Measurements from ENCODE around the gene PDE6D.
"Not testable (repeated sequence)": the region's sequence is repeated elsewhere in the genome, so short reads cannot be mapped to it uniquely, and the experiment has no call there.

PDE6D gene

DNA sequence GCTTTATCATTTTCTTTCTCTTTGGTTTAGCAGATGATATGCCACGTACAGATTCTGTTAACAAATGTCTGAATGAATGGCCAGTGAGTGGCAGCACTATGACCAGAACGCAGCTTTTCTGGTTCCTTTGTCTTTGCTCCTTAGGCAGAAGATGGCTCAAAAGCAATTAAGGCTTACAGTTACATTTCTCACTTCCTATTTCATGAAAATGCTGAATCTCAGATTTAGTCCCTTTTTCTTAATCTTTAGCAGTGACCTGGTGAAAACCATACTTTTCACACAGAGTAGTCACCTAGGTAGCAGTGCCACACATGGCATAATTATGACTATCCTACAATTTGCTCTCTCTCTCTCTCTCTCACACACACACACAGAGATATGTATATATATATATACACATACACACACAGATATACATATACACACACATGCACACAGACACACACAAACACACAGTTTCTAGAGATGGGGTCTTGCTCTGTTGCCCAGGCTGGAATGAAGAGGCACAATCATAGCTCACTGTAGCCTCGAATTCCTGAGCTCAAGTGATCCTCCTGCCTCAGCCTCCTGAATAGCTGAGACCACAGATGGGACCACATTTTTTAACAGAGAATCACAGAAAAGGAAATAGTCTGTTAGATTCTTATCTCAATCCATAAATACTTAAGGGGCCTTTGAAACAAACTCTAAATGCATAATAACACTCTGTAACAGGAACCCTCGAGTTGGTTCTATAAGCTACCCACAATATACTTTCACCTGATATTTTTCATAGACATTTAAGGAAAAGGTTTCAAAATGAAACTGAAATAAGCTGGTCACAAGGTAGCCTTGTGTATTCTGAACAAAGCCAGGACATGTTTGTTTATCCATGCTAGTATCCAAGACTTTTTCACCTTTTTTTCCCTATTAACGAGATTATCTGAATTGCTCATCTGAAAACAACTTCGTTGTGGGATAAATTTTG lies 11.6 kb downstream of the PDE6D start:
- DNase-seq (ENCODE audit: low spot score) = no peak

GRCh38 chr2:231765496-231765929 lies 15.6 kb downstream of the PDE6D start:
- DNase-seq (ENCODE audit: low spot score) = no peak

- no peak for DNase-seq (ENCODE audit: low spot score)
Measured at GRCh38 chr2:231764760-231765159, 16.3 kb downstream of the PDE6D start.

GRCh38 chr2:231764124-231764523 lies 17.0 kb downstream of the PDE6D start:
- no peak for DNase-seq (ENCODE audit: low spot score)

GRCh38 chr2:231761735-231762134 lies 19.3 kb downstream of the PDE6D start:
- DNase-seq (ENCODE audit: low spot score) = no peak

DNA sequence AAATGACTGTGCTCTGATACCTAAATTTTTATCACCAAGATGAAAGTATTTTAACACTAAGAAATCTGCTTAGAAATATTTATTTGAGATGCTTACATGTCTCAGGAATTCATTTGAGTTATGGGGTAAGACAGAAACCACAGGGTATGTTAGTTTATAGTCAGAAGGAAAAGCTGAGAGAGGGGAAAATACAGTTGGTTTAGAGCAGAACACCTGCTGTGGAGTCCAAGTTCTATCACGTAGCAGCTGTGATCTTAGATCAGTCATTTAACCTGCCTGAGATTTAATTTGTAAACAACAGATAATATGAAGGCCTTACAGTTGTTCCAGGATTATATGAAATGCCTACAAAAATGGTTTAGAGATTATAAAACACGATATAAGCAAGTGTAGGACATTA lies 29.0 kb downstream of the PDE6D start:
- DNase-seq (ENCODE audit: low spot score) = no peak

DNA sequence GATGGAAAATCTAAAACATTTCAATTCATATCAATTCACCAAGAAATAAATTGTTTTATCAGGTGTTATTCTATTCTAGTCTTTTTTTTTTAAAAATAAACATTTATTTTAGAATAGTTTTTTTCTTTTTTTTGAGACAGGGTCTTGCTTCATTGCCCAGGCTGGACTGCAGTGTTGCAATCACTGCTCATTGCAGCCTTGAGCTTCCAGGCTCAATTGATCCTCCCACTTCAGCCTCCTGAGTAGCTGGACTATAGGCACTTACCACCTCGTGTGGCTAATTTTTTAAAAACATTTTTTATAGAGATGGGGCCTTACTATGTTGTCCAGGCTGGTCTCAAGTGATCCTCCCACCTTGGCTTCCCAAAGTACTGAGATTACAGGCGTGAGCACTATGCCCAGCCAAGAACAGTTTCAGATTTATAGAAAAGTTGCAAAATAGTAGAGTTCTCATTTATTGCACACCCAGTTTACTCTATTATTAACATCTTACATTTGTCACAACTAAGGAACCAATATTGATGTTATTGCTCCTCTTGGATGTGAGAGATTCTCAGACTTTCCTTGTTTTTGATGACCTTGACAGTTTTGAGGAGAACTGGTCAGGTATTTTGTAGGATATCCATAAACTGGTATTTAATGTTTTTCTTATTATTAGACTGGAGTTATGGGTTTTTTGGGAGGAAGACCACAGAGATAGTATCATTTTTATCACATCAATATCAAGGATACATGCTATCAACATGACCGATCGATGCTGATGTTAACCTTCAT lies 29.9 kb downstream of the PDE6D start:
- no peak for DNase-seq (ENCODE audit: low spot score)

DNA sequence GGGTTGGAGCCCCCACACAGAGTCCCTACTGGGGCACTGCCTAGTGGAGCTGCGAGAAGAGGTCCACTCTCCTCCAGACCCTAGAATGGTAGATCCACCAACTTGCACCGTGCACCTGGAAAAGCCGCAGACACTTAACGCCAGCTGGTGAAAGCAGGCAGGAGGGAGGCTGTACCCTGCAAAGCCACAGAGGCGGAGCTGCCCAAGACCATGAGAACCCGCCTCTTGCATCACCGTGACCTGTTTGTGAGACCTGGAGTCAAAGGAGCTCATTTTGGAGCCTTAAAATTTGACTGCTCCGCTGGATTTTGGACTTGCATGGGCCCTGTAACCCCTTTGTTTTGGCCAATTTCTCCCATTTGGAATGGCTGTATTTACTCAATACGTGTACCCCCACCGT lies 32.1 kb downstream of the PDE6D start:
- DNase-seq (ENCODE audit: low spot score) = not testable (repeated sequence)

- not testable (repeated sequence) for DNase-seq (ENCODE audit: low spot score)
Measured at GRCh38 chr2:231748153-231748896, 32.8 kb downstream of the PDE6D start.

DNA sequence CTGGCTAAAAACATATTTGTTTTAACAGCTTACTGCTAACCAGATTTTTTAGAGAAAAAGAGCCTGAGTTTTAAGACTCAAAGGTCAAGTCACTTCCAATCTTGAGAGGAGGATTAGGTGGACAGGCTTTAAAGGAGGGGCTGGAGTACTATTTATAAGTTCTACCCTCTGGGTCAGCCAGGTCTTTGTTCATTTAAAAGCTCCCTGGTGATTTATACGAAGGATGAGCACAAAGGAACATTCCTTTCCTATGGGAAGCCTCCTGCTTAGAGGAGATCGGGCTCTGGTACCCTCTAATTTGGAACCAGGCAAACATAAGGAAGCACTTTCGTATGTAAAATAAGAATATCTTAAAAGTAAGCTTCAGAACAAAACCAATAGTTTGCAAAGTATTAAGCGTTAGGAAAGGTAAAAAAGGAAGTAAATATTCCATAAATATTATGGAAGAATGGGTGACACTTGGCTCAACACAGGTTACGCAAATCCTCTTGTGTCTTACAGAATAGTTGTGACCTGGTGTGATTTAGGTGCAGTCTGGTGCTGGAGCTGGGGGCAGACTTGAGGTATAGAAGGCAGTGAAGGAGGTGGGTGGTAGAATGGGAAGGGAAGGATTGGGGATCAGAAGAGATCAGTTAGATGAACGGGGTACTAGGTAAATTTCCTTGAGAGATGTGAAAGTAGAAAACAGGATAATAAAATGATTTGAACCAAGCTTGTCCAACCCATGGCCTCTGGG lies 35.6 kb downstream of the PDE6D start:
- peak; percentile 62 for DNase-seq (ENCODE audit: low spot score)

GRCh38 chr2:231743376-231744116 lies 37.5 kb downstream of the PDE6D start:
- DNase-seq (ENCODE audit: low spot score) = no peak

GRCh38 chr2:231737761-231738160 lies 43.3 kb downstream of the PDE6D start:
- no peak for DNase-seq (ENCODE audit: low spot score)

DNA sequence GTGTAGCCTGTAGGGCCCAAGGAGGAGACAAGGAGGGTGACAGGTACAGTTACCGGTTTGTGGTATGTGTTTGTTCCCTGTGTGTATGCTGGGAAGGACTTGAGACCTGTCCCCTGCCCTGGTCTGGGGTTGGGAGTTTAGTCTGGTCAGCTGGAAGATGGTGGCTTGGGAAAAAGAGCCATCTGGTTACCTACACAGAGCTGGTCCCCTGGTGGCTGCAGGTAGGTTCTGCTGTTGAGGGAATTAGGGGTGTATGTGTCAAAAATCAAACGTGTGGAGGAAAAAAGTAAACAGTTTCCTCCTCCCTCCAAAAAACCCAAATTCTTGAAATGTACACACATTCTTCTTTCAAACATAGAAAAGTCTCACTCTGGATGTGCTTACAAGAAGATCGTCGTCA lies 48.5 kb downstream of the PDE6D start:
- DNase-seq (ENCODE audit: low spot score) = peak; percentile 39

DNA sequence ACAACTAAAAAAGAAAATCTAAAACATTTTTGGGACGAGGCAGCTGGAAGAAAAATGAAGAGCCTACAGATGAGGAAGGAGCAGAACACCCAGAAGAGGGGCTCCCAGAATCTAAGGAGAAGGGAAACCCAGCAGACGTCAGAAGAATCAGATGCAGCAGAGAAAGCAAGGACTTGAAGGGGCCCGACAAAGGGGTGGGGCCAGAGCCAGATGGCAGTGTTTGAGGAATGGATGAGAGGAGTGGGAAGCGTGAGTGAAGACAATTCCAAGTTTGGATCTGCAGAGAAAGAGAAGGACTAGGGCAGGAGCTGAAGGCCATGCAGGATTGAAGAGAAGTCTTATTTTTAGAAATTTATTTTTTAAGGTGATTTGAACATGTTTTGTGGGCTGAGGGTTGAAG lies 53.5 kb downstream of the PDE6D start:
- no peak for DNase-seq (ENCODE audit: low spot score)

GRCh38 chr2:231726276-231726675 lies 54.8 kb downstream of the PDE6D start:
- DNase-seq (ENCODE audit: low spot score) = no peak

- no peak for DNase-seq (ENCODE audit: low spot score)
Measured at GRCh38 chr2:231725476-231725875, 55.6 kb downstream of the PDE6D start.

DNA sequence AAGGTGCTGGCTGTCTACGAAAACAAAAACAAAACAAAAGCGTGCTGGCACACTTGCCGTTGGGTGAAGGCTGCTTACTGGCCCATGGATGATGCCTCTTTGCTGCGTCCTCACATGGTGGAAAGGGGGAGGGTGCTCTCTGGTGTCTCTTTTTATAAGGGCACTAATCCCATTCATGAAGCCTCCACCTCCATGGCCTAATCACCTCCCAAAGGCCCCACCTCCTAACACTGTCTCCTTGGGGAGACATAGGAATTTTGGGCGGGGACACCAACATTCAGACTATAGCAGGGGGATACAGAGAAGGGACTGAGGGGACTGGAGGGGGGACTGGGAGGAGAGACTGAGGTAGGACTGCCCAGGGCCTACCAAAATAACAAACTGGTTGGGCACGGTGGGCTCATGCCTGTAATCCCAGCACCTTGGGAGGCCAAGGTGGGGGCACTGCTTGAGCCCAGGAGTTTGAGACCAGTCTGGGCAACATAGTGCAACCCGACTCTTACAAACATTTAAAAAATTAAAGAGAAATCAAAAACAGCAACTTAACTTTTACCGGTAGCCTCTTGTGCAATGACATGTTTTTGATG lies 58.3 kb downstream of the PDE6D start:
- no peak for DNase-seq (ENCODE audit: low spot score)

DNA sequence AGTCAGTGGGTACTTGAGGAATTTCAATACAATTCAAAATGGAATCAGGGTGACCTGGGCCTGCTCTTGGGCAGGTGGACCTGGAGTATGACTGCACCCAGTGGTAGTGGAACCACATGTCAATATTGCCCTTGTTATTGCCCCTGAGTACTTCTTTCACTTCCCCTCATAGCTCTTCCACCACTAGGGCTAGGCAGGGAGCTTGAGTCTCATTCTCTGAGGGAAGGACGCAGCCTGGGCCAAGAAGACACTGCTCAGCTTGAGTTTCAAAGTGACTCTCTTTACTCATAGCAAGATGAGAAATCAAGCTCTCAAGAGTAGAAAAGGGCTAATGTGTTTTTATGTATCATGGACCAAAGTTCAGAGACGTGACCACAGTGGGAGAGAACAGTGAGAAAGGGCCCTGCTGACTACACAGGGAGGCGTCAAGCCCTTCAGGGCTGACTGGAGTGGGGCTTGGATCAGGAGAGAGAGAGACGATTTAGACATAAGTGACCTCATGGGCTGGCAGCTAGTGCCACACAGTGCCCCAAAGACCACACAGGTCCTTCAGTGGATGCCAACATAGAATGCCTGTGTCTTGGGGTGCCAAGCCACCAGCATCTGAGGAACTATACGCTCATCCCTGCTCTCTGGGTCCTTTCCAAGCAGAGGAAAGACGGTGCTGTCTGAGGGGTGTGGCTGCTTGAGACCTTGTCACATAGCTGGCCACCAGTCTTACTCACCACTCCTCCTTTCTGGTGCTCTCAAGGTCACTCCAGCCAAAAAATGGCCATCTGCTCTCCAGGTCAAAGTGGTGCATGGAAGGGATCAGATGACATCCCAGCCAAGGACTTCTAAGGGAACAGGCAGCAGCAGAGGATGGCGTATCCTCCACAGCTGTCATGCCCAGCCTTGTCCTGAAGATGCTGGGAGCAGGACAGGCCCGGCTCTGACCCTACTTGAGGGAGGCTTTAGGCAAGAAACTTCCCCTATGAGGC lies 59.8 kb downstream of the PDE6D start:
- DNase-seq (ENCODE audit: low spot score) = no peak

DNA sequence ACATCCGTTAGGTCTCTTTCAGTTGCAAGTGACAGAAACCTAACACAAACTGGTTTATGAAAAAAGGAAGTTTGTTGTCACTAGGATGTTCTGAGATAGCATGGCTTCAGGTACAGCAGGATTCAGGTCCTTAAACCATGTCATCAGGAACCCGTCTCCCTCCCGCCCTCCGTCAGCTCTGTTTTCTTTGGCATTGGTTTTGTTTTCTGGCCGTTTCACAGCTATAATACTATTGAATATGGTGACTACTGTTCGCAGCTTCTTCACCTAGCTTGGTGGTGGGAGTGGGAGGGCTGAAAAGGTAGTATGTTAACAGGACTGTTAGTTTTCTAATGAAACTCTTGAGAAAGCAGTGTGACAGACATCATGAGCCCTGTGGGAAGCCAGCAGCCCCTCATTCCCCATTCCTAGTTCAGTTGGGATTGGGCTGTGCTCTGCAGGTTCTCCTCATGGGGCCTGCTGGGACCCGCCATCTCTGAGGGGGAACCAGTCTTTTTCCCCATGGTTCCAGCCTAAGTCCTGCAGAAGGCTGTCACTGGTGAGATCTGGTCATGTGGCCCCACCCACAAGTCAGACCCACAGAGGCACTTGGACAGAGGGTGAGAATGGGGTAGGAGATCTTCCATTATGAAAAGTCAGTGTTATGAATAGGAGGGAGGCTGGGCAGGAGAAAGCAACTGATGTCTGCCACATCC lies 60.6 kb downstream of the PDE6D start:
- no peak for DNase-seq (ENCODE audit: low spot score)
